Kidney (tissue), 14 donors: ENCODE data around the gene SEC23A. TPM values are rescaled to one million over a fixed set of nuclear protein-coding genes. Genes with fewer than 3 reads are reported as not detected.

Experiments used
- DNase-seq, 5 donors: peaks; one replicate each; pipeline ENCODE4 v3.0.0-alpha.2; 2013 to 2020
- FAIRE-seq: peaks from 2 replicates; lab custom pipeline; 2012; peaks lifted over from hg19 to GRCh38; lab: Jason Lieb, UNC
- H3K27ac ChIP-seq, 2 donors: one replicate each; pipeline ENCODE4 v1.7.0; 2013; ENCODE audit warnings: low read depth in 2 of 2, low read length in 2 of 2, inconsistent platforms in 1 of 2
- H3K27me3 ChIP-seq: one replicate; pipeline ENCODE4 v1.7.1; 2013; ENCODE audit warnings: low read length, inconsistent platforms; ENCODE audit not compliant: control insufficient read depth, insufficient read depth
- H3K36me3 ChIP-seq, 3 donors: one replicate each; pipeline versions ENCODE4 v1.7.0 to v1.7.1; 2013; ENCODE audit warnings: low read length in 3 of 3, control low read depth in 1 of 3, inconsistent platforms in 1 of 3; ENCODE audit not compliant: insufficient read depth in 3 of 3, control insufficient read depth in 2 of 3
- H3K4me1 ChIP-seq, 3 donors: one replicate each; pipeline versions ENCODE4 v1.7.0 to v1.7.1; 2013; ENCODE audit warnings: low read length in 3 of 3, inconsistent platforms in 1 of 3, low read depth in 1 of 3; ENCODE audit not compliant: control insufficient read depth in 2 of 3, insufficient read depth in 2 of 3
- H3K4me3 ChIP-seq, 3 donors: one replicate each; pipeline versions ENCODE4 v1.7.0 to v1.8.1; 2013; ENCODE audit warnings: low read length in 3 of 3, control low read depth in 1 of 3, inconsistent platforms in 1 of 3
- H3K9ac ChIP-seq, 3 donors: one replicate each; pipeline versions ENCODE4 v1.7.0 to v1.7.1; 2013; ENCODE audit warnings: low read length in 3 of 3, control low read depth in 1 of 3, inconsistent platforms in 1 of 3
- H3K9me3 ChIP-seq, 3 donors: one replicate each; pipeline versions ENCODE4 v1.7.0 to v1.7.1; 2013; ENCODE audit warnings: low read length in 3 of 3, control low read depth in 1 of 3, inconsistent platforms in 1 of 3; ENCODE audit not compliant: control insufficient read depth in 2 of 3, insufficient read depth in 1 of 3
- CTCF ChIP-seq: IDR thresholded peaks from 3 replicates; pipeline ENCODE4 v1.5.1; 2012; ENCODE audit warnings: mild to moderate bottlenecking, moderate library complexity, borderline replicate concordance; ENCODE audit not compliant: insufficient read depth; ENCODE audit errors: extremely low read depth
- intact Hi-C: fragments of 100-400 bp; cut with DNase I; formaldehyde crosslinking; loops from one replicate; pipeline ENCODE4 v1.11.1; 2022
- polyA plus RNA-seq: library from polyadenylated mRNA; stranded (reverse); fragments of 350-450 nt; fragmentation: Illumina TruSeq; extraction: RNeasy Lipid Tissue Mini Kit (QIAGEN cat#74804); gene quantifications from one replicate; pipeline ENCODE4 v1.2.3, GENCODE V29; 2014; ENCODE audit warnings: low read depth, low replicate concordance; ENCODE audit not compliant: insufficient read depth
- total RNA-seq: library from RNA; stranded (reverse); fragmentation: NEBNext Ultra II Directional; extraction: Animal tissue kit (Norgen Biotek cat#: 25700); gene quantifications from one replicate; pipeline ENCODE4 v1.2.1, GENCODE V29; 2021
- donor health status: control.
- donor health status: control.
- donor health status: control.
- donor health status: control.
- donor health status: control.
- donor health status: DM: yes; HTN: yes; CAD: no.
- donor health status: Normal renal cell carcinoma (clear cell type).

The SEC23A gene
- total and polyA plus RNA-seq, 2 donors from 2014 or later, result 10.9 to 48.8 TPM

GRCh38 chr14:39043352-39043943, 59.6 kb downstream of the SEC23A start:
- Histone ChIP-seq H3K9ac (no peak overlapping the region), H3K36me3 (peaks cover 10 to 35% (median 29%) of the 10 kb centered on the region in 3 donors), H3K4me3 (no peak overlapping the region), H3K4me1 (no peaks in the 10 kb centered on the region), H3K27me3 (no peaks in the 10 kb centered on the region), H3K9me3 (no peaks in the 10 kb centered on the region), H3K27ac (no peak overlapping the region)
- no peak for TF ChIP-seq CTCF
- intact Hi-C loops, result no loop called here
- FAIRE-seq (no peak), DNase-seq (no peak)

- no peak overlapping the region for H3K27ac ChIP-seq
- no peak overlapping the region for H3K9ac ChIP-seq
- H3K4me1 ChIP-seq, result no peaks in the 10 kb centered on the region
- no peaks in the 10 kb centered on the region for H3K9me3 ChIP-seq
- no peak for TF ChIP-seq CTCF
- FAIRE-seq (no peak), DNase-seq (no peak)
- intact Hi-C loops, result no loop called here
- peaks cover 10 to 49% (median 35%) of the 10 kb centered on the region in 3 donors for H3K36me3 ChIP-seq
- H3K4me3 ChIP-seq, result no peak overlapping the region
- H3K27me3 ChIP-seq, result no peaks in the 10 kb centered on the region
Observed at GRCh38 chr14:39040529-39040928, 62.5 kb downstream of the SEC23A start.

- intact Hi-C loops, result no loop called here
- DNase-seq, result no peak
- FAIRE-seq, result no peak
- Histone ChIP-seq H3K9ac (no peak overlapping the region), H3K27ac (no peak overlapping the region), H3K36me3 (peaks cover 9 to 44% (median 31%) of the 10 kb centered on the region in 3 donors), H3K27me3 (no peaks in the 10 kb centered on the region), H3K4me1 (no peaks in the 10 kb centered on the region), H3K4me3 (no peak overlapping the region), H3K9me3 (no peaks in the 10 kb centered on the region)
- no peak for TF ChIP-seq CTCF
Observed at GRCh38 chr14:39038542-39038941, 64.5 kb downstream of the SEC23A start.

GRCh38 chr14:39036760-39037159, 66.3 kb downstream of the SEC23A start:
- no peak for DNase-seq
- no peaks in the 10 kb centered on the region for H3K9me3 ChIP-seq
- no peaks in the 10 kb centered on the region for H3K27me3 ChIP-seq
- FAIRE-seq, result no peak
- peaks cover 7 to 60% (median 29%) of the 10 kb centered on the region in 3 donors for H3K36me3 ChIP-seq
- H3K4me1 ChIP-seq, result no peaks in the 10 kb centered on the region
- H3K27ac ChIP-seq, result no peak overlapping the region
- intact Hi-C loops, result no loop called here
- H3K9ac ChIP-seq, result no peak overlapping the region
- no peak for TF ChIP-seq CTCF
- no peak overlapping the region for H3K4me3 ChIP-seq
